SK-N-MC (cell line): ENCODE measurements around the gene NEK11.

ENCODE experiments used
- DNase-seq: peaks from one replicate; pipeline ENCODE4 v3.0.0-alpha.2; 2011; ENCODE audit warnings: low read depth, low spot score
- H3K27ac ChIP-seq: fragments of 200-600 bp; sonication (generic); 2 replicates; pipeline ENCODE4 v1.5.1; 2016; ENCODE audit warnings: mixed run types
- H3K36me3 ChIP-seq: fragments of 200-600 bp; sonication (generic); 2 replicates; pipeline ENCODE4 v1.6.1; 2017; ENCODE audit warnings: antibody characterized with exemption, low read length, mixed read lengths; ENCODE audit not compliant: insufficient read depth
- H3K4me3 ChIP-seq: fragments of 200-600 bp; sonication (generic); 2 replicates; pipeline ENCODE4 v1.5.1; 2016
- H3K9ac ChIP-seq: fragments of 200-600 bp; sonication (generic); 2 replicates; pipeline ENCODE4 v1.8.0; 2017; ENCODE audit warnings: mixed run types, mixed read lengths; ENCODE audit not compliant: insufficient read length
- H3K9me3 ChIP-seq: fragments of 200-600 bp; sonication (generic); 2 replicates; pipeline ENCODE4 v1.6.1; 2017; ENCODE audit warnings: low read depth, mild to moderate bottlenecking, antibody characterized with exemption, low read length, moderate library complexity, mixed read lengths
- EZH2 ChIP-seq: fragments of 200-600 bp; sonication (generic); IDR thresholded peaks from one replicate; pipeline ENCODE4 v1.6.1; 2017; ENCODE audit warnings: antibody characterized with exemption
- FOXP2 ChIP-seq: optimal IDR thresholded peaks from 2 replicates; pipeline ENCODE3; 2011; ENCODE audit warnings: mild to moderate bottlenecking, moderate library complexity; ENCODE audit not compliant: insufficient read depth; ENCODE audit errors: extremely low read length, control extremely low read depth
- POLR2AphosphoS5 ChIP-seq: IDR thresholded peaks from 2 replicates; pipeline ENCODE4 v1.6.1; 2012; ENCODE audit warnings: mild to moderate bottlenecking, low read depth, low read length, borderline replicate concordance

Gene NEK11

DNA sequence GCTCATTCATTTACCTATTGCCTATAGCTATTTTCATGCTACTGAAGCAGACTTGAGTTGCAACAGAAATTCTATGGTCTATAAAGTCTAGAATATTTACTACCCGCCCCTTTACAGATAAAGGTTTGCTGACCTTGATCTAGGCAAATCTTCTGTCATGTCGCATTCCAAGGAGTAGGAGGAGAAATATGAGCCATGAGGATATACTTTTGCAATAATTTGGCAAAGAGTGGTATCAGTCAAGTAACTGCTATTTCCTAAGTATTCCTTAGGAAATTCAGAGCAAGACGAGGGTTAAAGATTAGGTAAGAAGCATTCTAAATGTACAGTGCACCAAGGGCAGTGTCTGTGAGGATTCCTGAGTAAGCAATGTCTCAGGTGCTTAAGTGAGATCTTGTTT is 233.8 kb downstream of the NEK11 start:
- no peak for TF ChIP-seq POLR2AphosphoS5
- no peak for TF ChIP-seq FOXP2
- no peak for TF ChIP-seq EZH2
- Histone ChIP-seq H3K4me3 (no peak overlapping the region), H3K9me3 (no peaks in the 10 kb centered on the region), H3K27ac (no peak overlapping the region), H3K9ac (no peak overlapping the region), H3K36me3 (no peaks in the 10 kb centered on the region)
- no peak for DNase-seq

DNA sequence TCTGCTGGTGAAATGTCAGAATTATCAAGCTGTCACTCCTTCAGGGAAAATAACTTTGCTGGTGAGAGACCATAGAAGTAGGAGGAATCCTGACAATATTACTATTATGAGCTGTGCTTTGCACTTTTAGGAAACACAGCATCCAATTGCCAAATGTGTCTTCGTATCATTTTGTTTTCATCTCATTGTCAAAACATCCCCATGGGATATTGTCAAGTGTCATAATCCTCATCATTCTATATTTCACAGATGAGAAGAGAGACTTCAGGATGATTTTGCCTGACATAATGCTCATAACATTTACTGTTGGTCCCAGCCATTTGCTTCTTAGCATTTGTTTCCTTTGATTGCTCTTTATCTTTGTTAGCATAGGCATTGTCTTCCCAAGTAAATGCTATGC is 234.4 kb downstream of the NEK11 start:
- no peak for TF ChIP-seq POLR2AphosphoS5
- no peak for TF ChIP-seq FOXP2
- no peak for TF ChIP-seq EZH2
- H3K27ac ChIP-seq, result no peak overlapping the region
- no peak for DNase-seq
- H3K9ac ChIP-seq, result no peak overlapping the region
- H3K36me3 ChIP-seq, result no peaks in the 10 kb centered on the region
- H3K9me3 ChIP-seq, result no peaks in the 10 kb centered on the region
- no peak overlapping the region for H3K4me3 ChIP-seq

DNA sequence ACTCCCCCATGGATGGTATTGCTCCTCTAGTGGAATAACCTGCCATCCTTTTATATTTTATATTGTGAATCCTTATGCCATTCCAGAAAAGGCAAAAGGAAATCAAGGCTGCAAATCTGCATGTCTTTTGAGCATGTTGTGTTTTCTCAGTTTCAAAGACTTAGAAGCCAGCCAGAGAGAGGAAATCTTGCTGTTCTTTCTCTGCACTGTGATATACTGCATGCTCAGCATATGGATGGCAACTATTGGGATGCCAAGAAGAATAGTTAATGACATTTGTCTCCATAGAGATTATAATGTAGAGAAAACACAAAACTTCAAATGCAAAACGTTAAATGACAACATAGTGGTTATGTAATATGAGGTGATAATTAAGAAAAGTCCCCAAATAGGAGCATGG is 248.9 kb downstream of the NEK11 start:
- TF ChIP-seq FOXP2 (no peak), POLR2AphosphoS5 (no peak), EZH2 (no peak)
- Histone ChIP-seq H3K4me3 (no peak overlapping the region), H3K9me3 (no peaks in the 10 kb centered on the region), H3K27ac (no peak overlapping the region), H3K9ac (no peak overlapping the region), H3K36me3 (no peaks in the 10 kb centered on the region)
- no peak for DNase-seq

DNA sequence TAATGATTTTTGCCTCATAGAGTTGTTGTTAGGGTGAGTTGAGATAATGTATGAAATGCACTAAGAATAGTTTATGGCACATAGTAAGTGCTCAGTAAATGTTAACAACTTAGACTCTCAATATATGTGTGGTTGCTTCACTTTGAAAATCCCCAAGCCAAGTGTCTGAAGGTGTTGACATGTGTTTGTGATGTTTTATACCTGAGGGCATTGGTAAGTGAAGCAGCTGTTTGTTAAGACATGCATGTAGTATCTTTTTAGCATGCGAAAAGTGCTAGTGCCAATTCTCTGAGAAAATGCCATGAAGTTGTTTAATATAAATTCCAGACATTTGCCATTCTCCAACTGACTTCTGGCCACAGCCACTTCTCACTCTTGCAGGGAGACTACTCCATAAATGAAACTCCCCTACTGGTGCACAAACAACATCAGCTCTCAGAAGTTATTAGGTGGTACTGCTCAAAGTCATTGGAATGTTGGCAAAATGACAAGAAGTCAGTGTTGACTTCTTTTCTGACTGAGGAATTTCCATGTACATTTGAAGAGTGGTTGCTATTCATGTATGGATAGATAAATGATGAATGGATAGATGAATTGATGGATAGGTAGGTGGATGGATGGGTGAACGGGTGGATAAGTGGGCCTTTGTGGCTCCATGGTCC is 251.3 kb downstream of the NEK11 start:
- Histone ChIP-seq H3K9ac (no peak overlapping the region), H3K27ac (no peak overlapping the region), H3K36me3 (no peaks in the 10 kb centered on the region), H3K9me3 (no peaks in the 10 kb centered on the region), H3K4me3 (no peak overlapping the region)
- no peak for DNase-seq
- no peak for TF ChIP-seq FOXP2
- TF ChIP-seq EZH2, result no peak
- no peak for TF ChIP-seq POLR2AphosphoS5

DNA sequence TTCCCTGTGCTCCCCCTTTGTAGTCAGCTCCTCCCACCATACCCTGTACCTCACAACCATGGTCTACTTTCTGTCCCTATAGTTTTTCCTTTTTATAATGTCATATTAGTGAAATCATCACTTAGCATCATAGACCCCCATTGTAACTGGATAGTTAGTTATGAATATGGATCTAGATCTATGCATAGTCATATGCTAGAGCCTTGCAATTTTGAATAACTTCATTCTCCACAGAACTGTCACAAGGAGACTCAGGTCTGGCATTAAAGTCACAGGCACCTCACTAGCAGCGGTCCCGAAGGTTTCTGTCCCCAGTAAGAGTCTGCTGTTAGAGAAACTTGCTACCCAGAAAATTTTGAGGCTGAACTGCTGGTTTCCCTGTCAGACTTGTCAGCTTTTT is 252.9 kb downstream of the NEK11 start:
- Histone ChIP-seq H3K4me3 (no peak overlapping the region), H3K9ac (no peak overlapping the region), H3K36me3 (no peaks in the 10 kb centered on the region), H3K9me3 (no peaks in the 10 kb centered on the region), H3K27ac (no peak overlapping the region)
- TF ChIP-seq FOXP2 (no peak), POLR2AphosphoS5 (no peak), EZH2 (no peak)
- no peak for DNase-seq

DNA sequence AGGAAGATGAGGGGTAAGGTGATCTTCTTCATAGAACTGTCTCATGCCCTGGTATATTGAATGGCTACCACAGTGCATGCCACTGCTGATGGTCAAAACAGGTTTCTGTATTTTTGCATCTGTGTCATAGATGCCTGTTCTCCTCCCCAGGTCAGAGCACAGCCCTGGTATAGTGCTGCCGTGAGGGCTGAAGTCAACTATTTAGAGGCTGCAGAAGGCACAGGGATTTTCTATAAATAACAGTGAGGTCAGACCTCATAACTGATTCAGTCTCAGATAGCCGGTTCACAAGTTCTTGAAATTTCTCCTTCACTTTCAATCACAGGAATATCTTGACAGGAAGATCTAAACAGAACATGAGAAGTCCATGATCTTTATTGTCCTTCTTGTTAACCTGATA is 255.7 kb downstream of the NEK11 start:
- Histone ChIP-seq H3K9ac (no peak overlapping the region), H3K27ac (no peak overlapping the region), H3K4me3 (no peak overlapping the region), H3K9me3 (no peaks in the 10 kb centered on the region), H3K36me3 (no peaks in the 10 kb centered on the region)
- no peak for DNase-seq
- TF ChIP-seq POLR2AphosphoS5 (no peak), EZH2 (no peak), FOXP2 (no peak)

DNA sequence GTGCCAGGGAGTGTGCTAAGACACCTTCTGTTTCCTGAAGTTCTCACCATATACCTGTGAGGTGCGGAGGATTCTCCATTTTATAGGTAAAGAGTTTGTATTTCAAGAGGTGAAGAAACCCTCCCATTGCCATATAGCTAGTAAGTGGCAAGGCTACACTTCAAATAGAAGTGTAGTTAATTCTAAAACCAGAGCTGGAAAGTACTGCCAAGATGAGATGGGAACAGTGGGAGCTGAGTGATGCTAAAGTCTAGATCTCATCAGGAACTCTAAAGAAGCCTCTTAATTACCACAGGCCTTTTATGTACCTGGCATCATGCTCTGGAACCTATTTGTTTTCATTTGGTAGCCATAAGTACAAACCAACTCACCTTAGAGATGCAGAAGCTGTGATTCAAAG is 256.3 kb downstream of the NEK11 start:
- DNase-seq, result no peak
- no peak overlapping the region for H3K9ac ChIP-seq
- no peaks in the 10 kb centered on the region for H3K36me3 ChIP-seq
- H3K9me3 ChIP-seq, result no peaks in the 10 kb centered on the region
- no peak overlapping the region for H3K27ac ChIP-seq
- no peak overlapping the region for H3K4me3 ChIP-seq
- no peak for TF ChIP-seq POLR2AphosphoS5
- no peak for TF ChIP-seq EZH2
- TF ChIP-seq FOXP2, result no peak

DNA sequence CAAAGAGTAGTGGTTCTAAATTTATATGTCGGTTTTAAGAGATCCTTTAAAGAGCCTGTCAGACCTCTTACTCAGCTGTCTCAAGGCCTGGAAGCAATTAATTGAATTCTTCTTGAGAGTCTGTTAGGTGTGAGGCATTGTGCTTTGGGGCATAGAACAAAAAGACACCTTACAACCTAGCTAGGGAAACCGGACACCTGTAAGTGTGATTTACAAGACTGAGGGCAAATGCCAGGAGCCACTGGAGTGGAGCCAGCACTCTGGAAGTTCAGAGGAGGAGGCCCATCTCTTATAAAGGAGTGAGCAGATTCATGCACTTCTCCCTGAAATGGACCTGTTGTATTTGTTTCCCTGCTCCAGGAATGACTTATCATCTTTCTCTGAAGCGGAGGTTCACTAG is 257.2 kb downstream of the NEK11 start:
- Histone ChIP-seq H3K27ac (no peak overlapping the region), H3K36me3 (no peaks in the 10 kb centered on the region), H3K9me3 (no peaks in the 10 kb centered on the region), H3K9ac (no peak overlapping the region), H3K4me3 (no peak overlapping the region)
- no peak for DNase-seq
- no peak for TF ChIP-seq EZH2
- TF ChIP-seq FOXP2, result no peak
- TF ChIP-seq POLR2AphosphoS5, result no peak

DNA sequence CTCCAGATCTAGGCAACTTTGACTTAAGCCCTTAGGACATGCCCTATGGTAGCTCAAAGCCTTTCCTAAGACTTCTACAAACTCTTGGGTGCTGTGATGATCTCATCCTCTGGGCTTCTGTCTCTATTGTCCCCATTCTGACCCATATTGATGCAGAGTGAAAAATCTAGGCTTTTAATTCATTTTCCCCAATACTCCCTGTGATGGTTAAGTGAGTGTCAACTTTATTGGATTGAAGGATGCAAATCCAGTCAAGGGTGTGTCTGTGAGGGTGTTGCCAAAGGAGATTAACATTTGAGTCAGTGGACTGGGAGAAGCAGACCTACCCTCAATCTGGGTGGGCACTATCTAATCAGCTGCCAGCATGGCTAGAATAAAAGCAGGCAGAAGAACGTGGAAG is 257.6 kb downstream of the NEK11 start:
- Histone ChIP-seq H3K9ac (no peak overlapping the region), H3K36me3 (no peaks in the 10 kb centered on the region), H3K9me3 (no peaks in the 10 kb centered on the region), H3K27ac (no peak overlapping the region), H3K4me3 (no peak overlapping the region)
- TF ChIP-seq EZH2 (no peak), FOXP2 (no peak), POLR2AphosphoS5 (no peak)
- DNase-seq, result no peak
